HG03097 (cell line): Measurements from ENCODE around the gene EMX1.

ENCODE experiments used
- ATAC-seq: cut with Tn5 transposase; IDR thresholded peaks from one replicate; pipeline ENCODE4 v1.9.1; 2021; ENCODE audit not compliant: unreplicated experiment, low FRiP score

EMX1 gene

GRCh38 chr2:72917138-72917876 lies at the start of gene EMX1:
TSS of gene EMX1 (plus strand) at chr2:72917519. CDS start at chr2:72917853, 334 bp downstream.
- ATAC-seq: no peak

GRCh38 chr2:72871060-72871459 lies 46.3 kb upstream of the EMX1 start:
- ATAC-seq: no peak

- no peak for ATAC-seq
Observed at GRCh38 chr2:72871880-72872279, 45.4 kb upstream of the EMX1 start.

GRCh38 chr2:72883356-72883962 lies 33.9 kb upstream of the EMX1 start:
- no peak for ATAC-seq

- no peak for ATAC-seq
Observed at GRCh38 chr2:72886505-72887031, 30.8 kb upstream of the EMX1 start.

GRCh38 chr2:72887032-72887739 lies 30.1 kb upstream of the EMX1 start, which contains the start of gene SPR:
TSS of gene SPR (plus strand) at chr2:72887408. CDS start at chr2:72887433, 25 bp downstream.
- ATAC-seq: peak; percentile 94

GRCh38 chr2:72887740-72888437 lies 29.4 kb upstream of the EMX1 start:
- ATAC-seq: peak; percentile 30

- ATAC-seq: no peak
Observed at GRCh38 chr2:72888438-72889202, 28.7 kb upstream of the EMX1 start.

- no peak for ATAC-seq
Observed at GRCh38 chr2:72889991-72890390, 27.3 kb upstream of the EMX1 start.

- ATAC-seq: no peak
Observed at GRCh38 chr2:72891091-72891818, 26.1 kb upstream of the EMX1 start.

- peak; percentile 64 for ATAC-seq
Observed at GRCh38 chr2:72892506-72893173, 24.7 kb upstream of the EMX1 start.

- peak; percentile 63 for ATAC-seq
Observed at GRCh38 chr2:72893594-72894319, 23.6 kb upstream of the EMX1 start.

- ATAC-seq: no peak
Observed at GRCh38 chr2:72894514-72894913, 22.8 kb upstream of the EMX1 start.

GRCh38 chr2:72895154-72895553 lies 22.2 kb upstream of the EMX1 start:
- ATAC-seq: no peak

- ATAC-seq: no peak
Observed at GRCh38 chr2:72895759-72896281, 21.5 kb upstream of the EMX1 start.

- ATAC-seq: no peak
Observed at GRCh38 chr2:72896446-72896845, 20.9 kb upstream of the EMX1 start.

GRCh38 chr2:72897785-72898584 lies 19.3 kb upstream of the EMX1 start:
- ATAC-seq: no peak
